Fibroblast of skin of left biceps (primary cell): ENCODE results near the gene EFCAB13.

Experiments
- DNase-seq, 2 experiments: peaks; one replicate each; pipeline ENCODE4 v3.0.0-alpha.2; 2013; ENCODE audit warnings: low read depth in 2 of 2

Gene EFCAB13

DNA sequence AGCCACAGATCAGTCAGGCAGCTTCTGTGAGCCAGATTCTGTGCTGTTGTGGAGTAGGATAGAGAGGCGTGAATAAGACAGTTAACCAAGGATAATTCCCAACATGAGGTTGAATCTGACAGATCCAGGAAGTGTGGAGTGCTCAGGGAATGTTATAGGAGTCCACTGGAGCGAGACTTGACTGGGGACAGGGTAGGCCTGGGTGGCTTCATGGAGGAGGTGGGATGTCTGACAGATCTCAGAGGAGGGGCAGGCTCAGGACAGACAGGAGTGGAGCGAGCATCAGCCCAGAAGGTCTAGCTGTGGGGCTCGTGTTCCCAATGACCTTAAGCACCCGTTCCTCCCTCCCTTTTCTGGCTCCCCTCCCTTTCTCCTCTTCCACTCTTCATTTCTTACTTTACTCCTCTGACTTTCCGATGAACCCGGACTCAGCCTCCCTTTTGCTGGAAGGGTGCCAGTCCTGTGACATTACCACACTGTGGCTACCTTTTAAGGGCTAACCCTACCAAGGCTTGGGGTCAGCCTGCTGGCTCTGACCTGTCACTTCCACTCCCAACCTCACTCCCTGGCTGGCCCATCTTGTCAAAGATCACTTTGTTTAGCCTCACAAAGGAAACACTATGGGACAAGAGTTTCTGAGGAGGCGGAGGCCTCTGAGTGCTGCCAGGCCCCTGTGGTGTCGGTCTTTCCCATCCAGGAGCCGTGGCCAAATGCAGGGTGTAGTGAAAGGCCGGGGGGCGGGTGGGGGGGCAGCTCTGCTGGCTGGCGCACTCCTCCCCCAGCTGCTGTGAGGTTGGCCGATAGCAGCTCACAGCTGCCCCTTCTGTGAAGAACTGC lies 28.5 kb upstream of the EFCAB13 start:
- no peak for DNase-seq

- no peak for DNase-seq
Observed at GRCh38 chr17:47295874-47296255, 27.9 kb upstream of the EFCAB13 start.

- no peak for DNase-seq
Observed at GRCh38 chr17:47297661-47298400, 25.9 kb upstream of the EFCAB13 start.

GRCh38 chr17:47298712-47299111 lies 25.0 kb upstream of the EFCAB13 start:
- no peak for DNase-seq

DNA sequence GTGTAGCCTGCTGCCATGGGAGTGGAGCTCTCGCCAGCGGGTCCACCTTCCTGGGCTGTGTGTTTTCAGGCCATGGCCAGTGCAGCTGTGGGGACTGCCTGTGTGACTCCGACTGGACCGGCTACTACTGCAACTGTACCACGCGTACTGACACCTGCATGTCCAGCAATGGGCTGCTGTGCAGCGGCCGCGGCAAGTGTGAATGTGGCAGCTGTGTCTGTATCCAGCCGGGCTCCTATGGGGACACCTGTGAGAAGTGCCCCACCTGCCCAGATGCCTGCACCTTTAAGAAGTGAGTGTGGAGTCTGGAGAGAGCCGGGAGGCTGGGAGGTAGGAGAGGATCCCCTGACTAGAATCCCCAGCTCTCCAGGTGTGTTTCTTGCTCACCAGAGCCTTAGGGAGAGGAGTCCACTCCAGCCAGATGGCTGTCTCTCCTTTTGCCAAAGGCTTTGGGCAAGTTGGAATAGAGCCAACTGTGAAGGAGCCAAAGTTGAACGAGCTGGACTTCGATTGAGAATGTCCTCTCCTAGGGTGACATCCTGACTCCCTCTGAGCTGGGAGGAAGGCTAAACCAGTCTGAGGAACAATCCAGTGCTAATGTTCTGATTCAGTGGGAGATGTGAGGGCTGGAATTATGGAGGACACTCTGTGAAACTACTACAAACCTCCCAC lies 24.4 kb upstream of the EFCAB13 start:
- no peak for DNase-seq

DNA sequence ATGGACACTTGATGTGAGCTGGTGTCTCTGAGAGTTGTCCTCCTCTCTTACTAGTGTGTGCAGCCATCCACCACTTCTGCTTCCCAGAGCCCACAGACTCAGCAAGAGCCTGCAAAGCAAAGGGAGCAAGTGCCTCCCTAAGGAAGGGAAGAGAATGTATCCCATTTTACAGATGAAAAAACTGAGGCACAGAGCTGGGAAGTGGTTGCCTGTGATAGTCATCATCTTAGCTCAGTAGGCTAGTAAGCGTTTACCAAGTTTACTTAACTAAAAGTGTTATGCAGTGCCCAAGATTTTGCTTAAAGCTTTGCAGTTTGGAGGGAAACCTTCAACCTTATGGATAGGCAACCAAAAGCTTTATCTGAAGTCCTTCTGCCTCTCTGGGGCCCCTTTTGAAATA lies 23.0 kb upstream of the EFCAB13 start:
- no peak for DNase-seq

DNA sequence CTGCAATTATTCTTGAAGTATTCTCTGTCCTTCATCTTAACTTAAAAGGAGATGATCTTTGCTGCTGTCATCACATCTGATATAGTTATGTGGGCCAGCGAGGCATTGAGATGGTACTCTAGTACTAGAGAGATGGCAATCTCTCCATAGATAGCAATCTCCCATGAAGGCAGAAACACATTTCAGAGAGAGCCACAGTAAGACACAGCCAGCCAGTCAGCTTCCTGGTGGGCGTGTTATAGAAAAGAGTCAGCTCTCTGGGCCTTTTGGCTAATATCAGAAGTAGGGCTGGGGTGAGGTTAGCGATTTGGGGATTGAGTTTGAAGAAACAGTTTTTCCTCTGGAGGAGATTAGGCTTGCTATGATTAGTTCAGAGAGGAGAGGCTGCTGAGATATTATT lies 22.6 kb upstream of the EFCAB13 start:
- no peak for DNase-seq

DNA sequence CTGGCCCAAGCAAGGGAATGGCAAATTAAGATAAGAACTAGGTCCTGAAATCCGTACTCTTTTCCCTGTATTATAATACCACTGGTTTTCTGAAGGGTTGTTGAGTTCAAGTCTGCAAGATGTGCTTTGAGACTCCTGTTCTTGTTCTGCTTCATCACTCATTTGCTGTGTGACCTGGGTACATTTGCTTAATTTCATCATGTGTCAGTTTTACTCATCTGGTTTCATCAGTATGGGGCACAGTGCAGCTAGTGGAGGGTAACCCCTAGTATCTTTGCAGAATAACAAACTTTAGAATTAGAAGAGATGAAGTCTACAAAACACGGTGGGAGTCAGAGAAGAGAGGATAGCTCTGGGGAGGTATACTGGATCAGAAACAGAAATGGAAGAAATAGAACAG lies 21.9 kb upstream of the EFCAB13 start:
- no peak for DNase-seq

DNA sequence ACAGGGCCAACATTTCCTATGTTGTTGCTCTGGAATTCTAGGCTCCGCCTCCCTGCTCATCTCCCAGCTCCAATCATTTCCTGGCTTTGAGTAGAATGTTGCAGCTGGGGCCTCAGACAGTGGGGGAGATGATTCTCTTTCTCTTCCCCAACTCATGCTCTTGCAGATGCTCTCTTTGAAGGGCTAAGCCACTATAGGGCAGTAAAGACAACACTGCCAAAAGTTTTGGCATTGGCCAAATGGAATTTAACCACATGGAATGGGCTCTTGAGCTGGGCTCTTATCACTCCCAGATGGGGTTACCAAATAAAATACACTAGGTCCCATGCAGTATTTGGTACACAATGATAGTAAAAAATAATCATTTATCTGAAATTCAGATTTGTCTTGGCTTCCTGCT lies 19.6 kb upstream of the EFCAB13 start:
- DNase-seq = peak; percentile 41 to 48

DNA sequence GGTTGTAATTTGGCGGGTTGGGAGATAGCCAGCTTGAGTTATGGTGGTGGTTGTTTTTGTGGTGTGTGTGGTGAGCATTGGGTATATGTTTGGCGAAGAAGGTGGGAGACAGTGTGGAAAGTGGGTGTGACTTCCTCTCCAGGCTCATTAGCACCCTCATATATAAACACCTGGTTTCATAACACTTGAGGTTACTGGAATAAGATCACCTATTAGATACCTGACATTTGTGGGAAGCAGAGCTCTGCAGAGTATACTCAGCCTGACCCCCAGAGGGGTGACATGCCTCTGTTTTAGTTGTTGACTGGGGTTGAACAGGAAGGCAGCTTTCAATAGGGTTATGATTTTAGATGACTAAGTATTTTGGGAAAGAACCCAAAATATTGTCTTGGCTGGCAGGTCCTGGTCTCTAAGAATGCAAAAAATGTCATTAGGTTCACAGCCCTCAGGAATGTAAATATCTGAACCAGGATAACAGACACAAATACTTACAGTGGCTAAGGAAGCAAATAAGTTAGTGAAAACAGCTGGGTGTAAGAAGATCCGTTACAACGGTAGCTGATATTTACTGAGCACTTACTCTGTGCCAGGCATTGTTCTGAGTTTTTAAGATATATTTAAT lies 18.3 kb upstream of the EFCAB13 start:
- DNase-seq = peak; percentile 95 to 96

- DNase-seq = no peak
Observed at GRCh38 chr17:47310186-47310733, 13.5 kb upstream of the EFCAB13 start.

DNA sequence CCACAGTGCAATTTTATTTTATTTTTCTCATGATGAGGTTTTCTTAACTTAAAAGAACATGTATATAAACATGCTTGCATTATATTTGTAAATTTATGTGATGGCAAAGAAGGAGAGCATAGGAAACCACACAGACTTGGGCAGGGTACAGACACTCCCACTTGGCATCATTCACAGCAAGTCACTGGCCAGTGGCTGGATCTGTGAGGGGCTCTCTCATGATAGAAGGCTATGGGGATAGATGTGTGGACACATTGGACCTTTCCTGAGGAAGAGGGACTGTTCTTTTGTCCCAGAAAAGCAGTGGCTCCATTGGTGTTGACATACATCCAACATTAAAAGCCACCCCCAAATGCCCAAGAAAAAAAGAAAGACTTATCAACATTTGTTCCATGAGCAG lies 12.3 kb upstream of the EFCAB13 start:
- no peak for DNase-seq

- peak; percentile 86 to 88 for DNase-seq
Observed at GRCh38 chr17:47315451-47316266, 8.1 kb upstream of the EFCAB13 start.

DNA sequence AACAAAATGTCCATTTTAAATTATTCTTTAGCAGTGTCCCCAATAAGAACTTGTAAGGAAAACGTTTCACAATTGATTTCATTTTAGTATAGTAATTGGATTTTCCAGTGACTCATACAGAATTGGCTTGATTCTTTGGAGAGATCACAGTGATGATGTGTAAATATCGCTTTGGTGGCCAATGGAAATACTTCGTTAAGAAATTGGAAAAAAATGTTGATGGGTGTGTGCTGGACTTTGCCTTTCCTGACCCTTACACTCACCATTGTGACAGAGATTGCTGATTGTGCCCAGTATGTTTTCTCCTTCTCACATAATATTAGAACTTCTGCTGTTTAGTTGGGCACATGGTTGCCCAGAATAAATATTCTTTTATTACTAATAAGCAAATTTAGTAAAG lies 7.4 kb upstream of the EFCAB13 start:
- no peak for DNase-seq

- DNase-seq = no peak
Observed at GRCh38 chr17:47317119-47317518, 6.6 kb upstream of the EFCAB13 start.

DNA sequence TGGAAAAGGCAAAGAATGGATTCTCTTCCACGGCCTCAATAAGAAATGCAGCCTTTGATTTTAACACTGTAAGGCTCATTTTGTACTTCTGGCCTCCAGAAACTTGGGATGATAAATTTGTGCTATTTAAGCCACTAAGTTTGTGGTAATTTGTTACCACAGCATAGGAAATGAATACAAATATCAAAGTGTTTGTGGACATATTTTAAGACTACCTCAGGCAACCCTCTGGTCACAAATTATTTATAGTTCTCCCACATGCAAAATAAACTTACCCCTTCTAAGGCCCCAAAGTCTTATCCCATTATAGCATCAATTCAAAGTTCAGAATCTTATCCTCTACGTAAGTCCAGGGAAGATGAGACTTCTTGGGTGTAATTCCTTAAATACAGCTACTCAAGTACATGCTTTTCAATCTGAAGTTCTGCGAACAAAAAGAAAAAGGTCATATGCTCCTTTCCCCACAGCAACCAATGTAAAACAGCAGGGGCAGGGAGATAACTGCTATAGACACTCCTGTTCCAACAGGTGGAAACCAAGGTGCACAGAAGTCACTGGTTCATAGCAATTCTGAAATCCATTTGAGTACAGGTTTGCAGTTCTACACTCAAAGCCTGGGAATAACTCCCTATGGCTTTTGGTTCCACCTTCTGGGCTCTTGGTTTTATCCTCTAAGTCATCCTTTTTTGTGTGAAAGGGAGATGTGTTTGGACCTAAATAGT lies 5.4 kb upstream of the EFCAB13 start:
- no peak for DNase-seq

DNA sequence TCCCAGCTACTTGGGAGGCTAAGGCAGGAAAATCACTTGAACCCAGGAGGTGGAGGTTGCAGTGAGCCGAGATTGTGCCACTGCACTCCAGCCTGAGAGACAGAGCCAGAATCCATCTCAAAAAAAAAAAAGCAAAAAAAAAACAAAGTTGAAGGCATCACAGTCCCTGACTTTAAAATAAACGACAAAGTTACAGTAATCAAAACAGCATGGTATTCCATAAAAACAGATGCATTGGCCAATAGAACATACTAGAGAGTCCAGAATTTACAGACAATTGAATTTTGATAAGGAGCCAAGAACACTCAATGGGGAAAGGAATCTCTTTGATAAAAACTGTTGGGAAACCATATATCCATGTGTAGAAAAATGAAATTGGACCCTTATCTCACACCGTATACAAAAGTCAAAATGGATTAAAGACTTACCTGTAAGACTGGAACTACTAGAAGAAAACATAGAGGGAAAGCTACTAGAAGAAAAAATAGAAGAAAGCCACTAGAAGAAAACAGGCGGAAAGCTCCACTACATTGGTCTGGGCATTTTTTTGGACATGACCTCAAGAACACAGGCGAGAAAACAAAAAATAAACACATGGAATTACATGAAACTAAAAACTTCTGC lies 2.8 kb upstream of the EFCAB13 start:
- DNase-seq = no peak

DNA sequence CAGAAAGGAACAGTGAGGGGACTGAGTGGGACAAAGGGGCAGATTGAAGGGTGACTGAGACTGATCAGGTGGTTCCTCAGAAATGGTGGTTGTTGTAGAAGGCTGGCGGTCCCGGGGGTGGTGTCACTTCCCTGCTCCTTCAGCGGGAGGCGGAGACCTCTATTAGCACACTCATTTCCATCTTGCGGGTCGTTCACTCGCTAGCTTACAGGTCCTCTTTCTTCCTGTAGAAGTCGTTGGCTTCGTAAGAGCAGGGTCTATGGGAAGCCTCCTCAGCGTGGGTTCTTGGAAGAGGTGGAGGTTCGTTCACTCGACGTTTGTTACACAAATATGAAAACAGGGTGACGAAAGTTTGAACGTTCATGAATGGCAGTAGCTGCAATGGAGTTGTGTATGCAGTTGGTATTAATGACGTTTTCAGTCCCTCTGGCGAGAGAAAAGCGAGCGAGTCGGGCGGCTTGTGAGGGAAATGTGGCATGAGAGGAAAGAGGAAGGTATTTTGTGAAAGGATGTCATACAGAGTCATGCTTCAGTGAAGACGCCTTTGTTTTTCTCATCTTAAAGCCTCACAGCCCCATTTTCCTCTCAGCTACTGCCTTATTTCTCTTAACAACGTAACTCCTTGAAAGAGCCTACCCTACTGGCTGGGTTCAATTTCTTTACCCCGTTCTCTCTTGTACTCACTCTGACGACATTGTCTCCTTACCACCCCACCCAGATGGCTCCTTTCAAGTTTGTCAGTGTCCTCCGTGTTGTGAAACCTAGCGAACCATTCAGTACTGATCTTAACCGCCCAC lies 667 bp downstream of the EFCAB13 start:
- no peak for DNase-seq

- no peak for DNase-seq
Observed at GRCh38 chr17:47325176-47325575, 1.4 kb downstream of the EFCAB13 start.
